Trophoblast cell (in vitro differentiated cells and primary cell): ENCODE measurements around the gene DHRS2.
"Not testable (repeated sequence)": the region's sequence is repeated elsewhere in the genome, so short reads cannot be mapped to it uniquely, and the experiment has no call there.

ENCODE experiments used
- DNase-seq, 2 donors: peaks; one replicate each; pipeline ENCODE4 v3.0.0-alpha.2; 2016
- H2AFZ ChIP-seq: 2 replicates; pipeline ENCODE4 v1.6.1; 2013; ENCODE audit warnings: low read length, moderate library complexity, mild to moderate bottlenecking; ENCODE audit not compliant: insufficient read depth, poor library complexity
- H2AK5ac ChIP-seq: 2 replicates; pipeline ENCODE4 v1.6.1; 2013; ENCODE audit warnings: mild to moderate bottlenecking, low read length
- H2BK120ac ChIP-seq: 2 replicates; pipeline ENCODE4 v1.6.1; 2013; ENCODE audit warnings: low read length, mild to moderate bottlenecking, moderate library complexity; ENCODE audit not compliant: insufficient read depth, poor library complexity
- H2BK12ac ChIP-seq: 2 replicates; pipeline ENCODE4 v1.6.1; 2013; ENCODE audit warnings: mild to moderate bottlenecking, low read length, moderate library complexity
- H2BK5ac ChIP-seq: 2 replicates; pipeline ENCODE4 v1.6.1; 2013; ENCODE audit warnings: low read length, low read depth, moderate library complexity, mild to moderate bottlenecking; ENCODE audit not compliant: poor library complexity
- H3K14ac ChIP-seq: 2 replicates; pipeline ENCODE4 v1.6.1; 2013; ENCODE audit warnings: mild to moderate bottlenecking, low read length
- H3K18ac ChIP-seq: 2 replicates; pipeline ENCODE4 v1.6.1; 2013; ENCODE audit warnings: mild to moderate bottlenecking, low read length
- H3K23ac ChIP-seq: 2 replicates; pipeline ENCODE4 v1.6.1; 2013; ENCODE audit warnings: low read length
- H3K27ac ChIP-seq: 2 replicates; pipeline ENCODE4 v1.5.1; 2013; ENCODE audit warnings: low read depth, mild to moderate bottlenecking, inconsistent platforms, low read length, moderate library complexity
- H3K27me3 ChIP-seq: 2 replicates; pipeline ENCODE4 v1.6.1; 2013; ENCODE audit warnings: inconsistent platforms, mild to moderate bottlenecking, low read length, moderate library complexity; ENCODE audit not compliant: insufficient read depth
- H3K36me3 ChIP-seq, 2 experiments: 1 replicate in 1 of 2; 2 replicates in 1 of 2; pipeline ENCODE4 v1.6.1; 2013; ENCODE audit warnings: low read length in 2 of 2, mild to moderate bottlenecking in 2 of 2, moderate library complexity in 1 of 2; ENCODE audit not compliant: insufficient read depth in 2 of 2, control insufficient read depth in 1 of 2
- H3K4ac ChIP-seq: 2 replicates; pipeline ENCODE4 v1.6.1; 2013; ENCODE audit warnings: low read depth, mild to moderate bottlenecking, low read length, moderate library complexity
- H3K4me1 ChIP-seq, 2 experiments: 1 replicate in 1 of 2; 2 replicates in 1 of 2; pipeline ENCODE4 v1.6.1; 2013; ENCODE audit warnings: low read length in 2 of 2, mild to moderate bottlenecking in 2 of 2, moderate library complexity in 1 of 2; ENCODE audit not compliant: insufficient read depth in 2 of 2, control insufficient read depth in 1 of 2
- H3K4me2 ChIP-seq: 2 replicates; pipeline ENCODE4 v1.6.1; 2013; ENCODE audit warnings: inconsistent platforms, mild to moderate bottlenecking, low read length, moderate library complexity
- H3K4me3 ChIP-seq: 2 replicates; pipeline ENCODE4 v1.5.1; 2013; ENCODE audit warnings: mild to moderate bottlenecking, low read depth, low read length, inconsistent platforms
- H3K79me1 ChIP-seq: one replicate; pipeline ENCODE4 v1.6.1; 2013; ENCODE audit warnings: low read length
- H3K79me2 ChIP-seq: 2 replicates; pipeline ENCODE4 v1.6.1; 2013; ENCODE audit warnings: low read length, mild to moderate bottlenecking; ENCODE audit not compliant: control insufficient read depth, insufficient read depth, poor library complexity
- H3K9ac ChIP-seq: 2 replicates; pipeline ENCODE4 v1.6.1; 2013; ENCODE audit warnings: mild to moderate bottlenecking, low read length
- H3K9me3 ChIP-seq: 2 replicates; pipeline ENCODE4 v1.6.1; 2013; ENCODE audit warnings: low read depth, mild to moderate bottlenecking, control low read depth, inconsistent platforms, low read length; ENCODE audit not compliant: insufficient read depth
- H4K12ac ChIP-seq: 2 replicates; pipeline ENCODE4 v1.6.1; 2013; ENCODE audit warnings: low read depth, mild to moderate bottlenecking, low read length, moderate library complexity
- H4K8ac ChIP-seq: 2 replicates; pipeline ENCODE4 v1.6.1; 2013; ENCODE audit warnings: low read depth, mild to moderate bottlenecking, low read length, moderate library complexity
- H4K91ac ChIP-seq: one replicate; pipeline ENCODE4 v1.6.1; 2013; ENCODE audit warnings: low read depth, mild to moderate bottlenecking, low read length, moderate library complexity
- WGBS: extraction: QIAGEN DNeasy Blood & Tissue Kit; methylation state at CpG from one replicate; pipeline ENCODE4 v1.1.7; 2013; ENCODE audit warnings: missing lambda C conversion rate; ENCODE audit not compliant: insufficient read length, insufficient coverage; ENCODE audit errors: extremely low coverage; 5-methylcytosine and 5-hydroxymethylcytosine counted together

DHRS2 gene

GRCh38 chr14:23675337-23675736 is 39.2 kb downstream of the DHRS2 start:
- no peaks in the 10 kb centered on the region for H3K79me1 ChIP-seq
- no peak overlapping the region for H2AK5ac ChIP-seq
- no peak overlapping the region for H3K4ac ChIP-seq
- H4K8ac ChIP-seq, result no peak overlapping the region
- H3K4me3 ChIP-seq, result no peak overlapping the region
- no peaks in the 10 kb centered on the region for H3K36me3 ChIP-seq
- no peak overlapping the region for H2BK5ac ChIP-seq
- no peak for DNase-seq
- H3K23ac ChIP-seq, result no peak overlapping the region
- no CpG with 5 or more reads among the region's 2 CpGs for WGBS
- no peak overlapping the region for H2BK120ac ChIP-seq
- H2BK12ac ChIP-seq, result no peak overlapping the region
- no peak overlapping the region for H2AFZ ChIP-seq
- no peak overlapping the region for H3K14ac ChIP-seq
- no peaks in the 10 kb centered on the region for H3K79me2 ChIP-seq
- no peak overlapping the region for H3K27ac ChIP-seq
- no peaks in the 10 kb centered on the region for H3K4me1 ChIP-seq
- no peak overlapping the region for H4K12ac ChIP-seq
- H3K27me3 ChIP-seq, result no peaks in the 10 kb centered on the region
- no peak overlapping the region for H3K4me2 ChIP-seq
- no peak overlapping the region for H3K18ac ChIP-seq
- H4K91ac ChIP-seq, result no peak overlapping the region
- no peaks in the 10 kb centered on the region for H3K9me3 ChIP-seq
- H3K9ac ChIP-seq, result no peak overlapping the region

- no peak overlapping the region for H4K91ac ChIP-seq
- H2BK120ac ChIP-seq, result no peak overlapping the region
- H3K4me1 ChIP-seq, result no peaks in the 10 kb centered on the region
- H3K79me1 ChIP-seq, result no peaks in the 10 kb centered on the region
- H4K12ac ChIP-seq, result no peak overlapping the region
- H3K4me2 ChIP-seq, result no peak overlapping the region
- H2AFZ ChIP-seq, result no peak overlapping the region
- H3K23ac ChIP-seq, result no peak overlapping the region
- no peak overlapping the region for H2BK12ac ChIP-seq
- H2AK5ac ChIP-seq, result no peak overlapping the region
- no peak overlapping the region for H3K4ac ChIP-seq
- no peak overlapping the region for H4K8ac ChIP-seq
- no CpG with 5 or more reads among the region's 4 CpGs for WGBS
- H3K18ac ChIP-seq, result no peak overlapping the region
- no peak overlapping the region for H3K4me3 ChIP-seq
- H2BK5ac ChIP-seq, result no peak overlapping the region
- H3K9me3 ChIP-seq, result no peaks in the 10 kb centered on the region
- no peaks in the 10 kb centered on the region for H3K79me2 ChIP-seq
- no peak for DNase-seq
- H3K27ac ChIP-seq, result no peak overlapping the region
- H3K14ac ChIP-seq, result no peak overlapping the region
- H3K9ac ChIP-seq, result no peak overlapping the region
- no peaks in the 10 kb centered on the region for H3K36me3 ChIP-seq
- H3K27me3 ChIP-seq, result no peaks in the 10 kb centered on the region
Measured at GRCh38 chr14:23675906-23676305, 39.7 kb downstream of the DHRS2 start.

GRCh38 chr14:23681337-23681736 is 45.2 kb downstream of the DHRS2 start:
- Histone ChIP-seq H3K36me3 (no peaks in the 10 kb centered on the region), H2BK120ac (no peak overlapping the region), H2AFZ (no peak overlapping the region), H3K4me1 (no peaks in the 10 kb centered on the region), H3K9ac (no peak overlapping the region), H3K27ac (no peak overlapping the region), H3K4ac (no peak overlapping the region), H3K27me3 (no peaks in the 10 kb centered on the region), H3K79me1 (no peaks in the 10 kb centered on the region), H3K9me3 (no peaks in the 10 kb centered on the region), H3K79me2 (no peaks in the 10 kb centered on the region), H3K4me2 (no peak overlapping the region), H4K12ac (no peak overlapping the region), H4K8ac (no peak overlapping the region), H3K23ac (no peak overlapping the region), H3K4me3 (no peak overlapping the region), H3K14ac (no peak overlapping the region), H4K91ac (no peak overlapping the region), H3K18ac (no peak overlapping the region), H2BK12ac (no peak overlapping the region), H2AK5ac (no peak overlapping the region), H2BK5ac (no peak overlapping the region)
- DNase-seq, result no peak
- WGBS, result no CpG with 5 or more reads among the region's 1 CpG

GRCh38 chr14:23689709-23690514 is 53.7 kb downstream of the DHRS2 start:
- H4K91ac ChIP-seq, H2BK12ac ChIP-seq, H3K9me3 ChIP-seq, H3K23ac ChIP-seq, H3K9ac ChIP-seq, H2BK5ac ChIP-seq, H3K79me1 ChIP-seq, H3K36me3 ChIP-seq, H3K79me2 ChIP-seq, H2AK5ac ChIP-seq, H3K18ac ChIP-seq, H3K27me3 ChIP-seq, H4K8ac ChIP-seq, H3K14ac ChIP-seq, H3K27ac ChIP-seq, H3K4me3 ChIP-seq, H4K12ac ChIP-seq, H2AFZ ChIP-seq, H2BK120ac ChIP-seq, DNase-seq, H3K4me2 ChIP-seq, H3K4ac ChIP-seq: not testable (repeated sequence)
- H3K4me1 ChIP-seq, result peaks cover 12 to 19% of the 10 kb centered on the region in 2 experiments
- no CpG with 5 or more reads among the region's 3 CpGs for WGBS
